ENCODE data around the gene MTF2.

Gene MTF2

DNA sequence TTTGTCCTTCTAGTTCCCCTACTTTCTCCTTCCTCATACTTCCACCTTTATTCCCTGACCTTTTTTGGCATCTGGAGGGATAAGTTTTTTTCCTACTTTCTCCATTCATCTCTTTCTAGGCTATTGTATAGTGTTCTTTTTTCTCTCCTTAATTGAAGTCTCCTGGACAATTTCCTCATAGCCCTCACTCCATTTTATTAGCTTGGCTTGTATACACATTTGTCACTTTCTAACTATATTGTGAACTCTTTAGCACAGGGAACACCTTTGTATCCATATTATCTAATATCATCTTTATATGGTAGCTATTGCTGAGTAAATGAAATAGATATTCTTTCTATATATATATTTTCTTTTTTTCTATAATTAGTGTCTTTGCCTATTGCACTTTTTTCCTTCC is 53.6 kb downstream of the MTF2 start:
- TF ChIP-seq, protein P1, sequence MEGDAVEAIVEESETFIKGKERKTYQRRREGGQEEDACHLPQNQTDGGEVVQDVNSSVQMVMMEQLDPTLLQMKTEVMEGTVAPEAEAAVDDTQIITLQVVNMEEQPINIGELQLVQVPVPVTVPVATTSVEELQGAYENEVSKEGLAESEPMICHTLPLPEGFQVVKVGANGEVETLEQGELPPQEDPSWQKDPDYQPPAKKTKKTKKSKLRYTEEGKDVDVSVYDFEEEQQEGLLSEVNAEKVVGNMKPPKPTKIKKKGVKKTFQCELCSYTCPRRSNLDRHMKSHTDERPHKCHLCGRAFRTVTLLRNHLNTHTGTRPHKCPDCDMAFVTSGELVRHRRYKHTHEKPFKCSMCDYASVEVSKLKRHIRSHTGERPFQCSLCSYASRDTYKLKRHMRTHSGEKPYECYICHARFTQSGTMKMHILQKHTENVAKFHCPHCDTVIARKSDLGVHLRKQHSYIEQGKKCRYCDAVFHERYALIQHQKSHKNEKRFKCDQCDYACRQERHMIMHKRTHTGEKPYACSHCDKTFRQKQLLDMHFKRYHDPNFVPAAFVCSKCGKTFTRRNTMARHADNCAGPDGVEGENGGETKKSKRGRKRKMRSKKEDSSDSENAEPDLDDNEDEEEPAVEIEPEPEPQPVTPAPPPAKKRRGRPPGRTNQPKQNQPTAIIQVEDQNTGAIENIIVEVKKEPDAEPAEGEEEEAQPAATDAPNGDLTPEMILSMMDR (IDR thresholded peaks at IDR 0.05; ENCODE audit: low read length, missing control alignments): no peak
- no peak for DNase-seq (ENCODE audit: low read depth)
- no peak overlapping the region for H3K4me3 ChIP-seq (replicated peaks; ENCODE audit: low read depth, low read length)

DNA sequence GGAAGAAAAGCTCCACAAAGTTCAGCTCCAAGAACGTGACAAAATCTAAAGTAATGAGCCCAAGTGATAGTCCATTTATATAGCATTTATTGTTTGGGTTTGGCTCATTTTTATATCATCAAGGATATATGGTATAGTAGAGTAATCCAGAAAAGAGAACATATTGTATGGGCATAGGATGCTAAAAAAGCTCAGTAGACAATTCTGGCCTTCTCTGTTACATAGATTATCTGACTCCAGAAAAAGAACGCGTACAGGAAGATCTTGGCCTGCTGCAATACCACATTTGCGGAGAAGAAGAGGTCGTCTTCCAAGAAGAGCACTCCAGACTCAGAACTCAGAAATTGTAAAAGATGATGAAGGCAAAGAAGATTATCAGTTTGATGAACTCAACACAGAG is 57.4 kb downstream of the MTF2 start:
- TF ChIP-seq, protein P1 (IDR thresholded peaks at IDR 0.05; ENCODE audit: low read length, missing control alignments): no peak
- no peak for DNase-seq (ENCODE audit: low read depth)
- no peak overlapping the region for H3K4me3 ChIP-seq (replicated peaks; ENCODE audit: low read depth, low read length)

DNA sequence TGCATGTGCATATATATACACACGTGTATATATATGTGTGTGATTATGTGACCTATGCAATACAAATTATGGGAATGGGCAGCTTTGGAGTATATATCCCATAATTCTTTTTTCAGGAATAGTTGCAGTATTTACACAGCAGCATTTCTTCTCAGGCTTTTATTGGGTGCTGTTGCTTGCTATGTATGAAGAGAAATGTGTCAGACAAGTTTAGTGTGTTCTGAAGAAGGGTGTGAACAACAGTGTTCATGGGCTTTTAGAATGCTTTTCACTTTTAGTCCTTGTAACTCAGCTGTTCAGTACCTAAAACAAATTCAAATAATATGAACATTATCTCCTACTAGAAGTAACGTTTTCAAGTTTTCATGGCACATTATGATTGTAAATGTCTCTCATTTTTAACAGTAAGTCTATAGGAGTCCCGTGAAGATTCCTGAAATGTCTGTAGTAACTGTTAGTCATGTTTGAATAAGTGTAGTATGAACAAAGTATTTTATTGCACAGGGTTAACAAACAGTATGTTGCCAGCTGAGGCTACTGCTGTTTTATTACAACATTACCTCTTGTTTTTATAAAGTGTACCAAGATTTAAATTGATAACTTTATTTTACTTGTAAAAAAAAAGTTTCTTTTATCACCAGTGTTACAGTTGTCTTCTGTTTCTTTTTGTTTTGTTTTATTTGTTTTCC is 58.7 kb downstream of the MTF2 start:
- TF ChIP-seq, protein P1 (IDR thresholded peaks at IDR 0.05; ENCODE audit: low read length, missing control alignments): no peak
- no peak overlapping the region for H3K4me3 ChIP-seq (replicated peaks; ENCODE audit: low read depth, low read length)
- DNase-seq (ENCODE audit: low read depth): no peak

DNA sequence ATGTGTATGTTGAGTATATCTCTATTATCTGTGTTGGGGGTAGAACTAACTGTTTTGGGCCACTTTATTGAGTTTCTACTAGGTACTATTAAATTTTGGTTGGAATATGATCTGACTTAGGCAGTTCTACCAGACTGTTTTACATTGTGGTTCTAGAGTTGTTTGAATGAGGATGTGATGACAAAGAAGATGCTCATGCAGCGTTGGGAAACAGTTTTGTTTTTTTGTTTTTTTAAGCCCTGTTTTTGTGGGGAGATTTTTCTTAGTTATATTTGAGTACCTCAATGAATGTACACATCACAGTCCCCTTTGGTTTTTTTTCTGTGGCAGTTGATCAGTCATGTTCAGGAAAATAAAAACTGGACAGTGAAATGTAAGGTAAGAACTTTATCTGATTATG is 61.0 kb downstream of the MTF2 start:
- peak; percentile 13 for DNase-seq (ENCODE audit: low read depth)
- TF ChIP-seq, protein P1 (IDR thresholded peaks at IDR 0.05; ENCODE audit: low read length, missing control alignments): no peak
- H3K4me3 ChIP-seq (replicated peaks; ENCODE audit: low read depth, low read length): no peak overlapping the region

DNA sequence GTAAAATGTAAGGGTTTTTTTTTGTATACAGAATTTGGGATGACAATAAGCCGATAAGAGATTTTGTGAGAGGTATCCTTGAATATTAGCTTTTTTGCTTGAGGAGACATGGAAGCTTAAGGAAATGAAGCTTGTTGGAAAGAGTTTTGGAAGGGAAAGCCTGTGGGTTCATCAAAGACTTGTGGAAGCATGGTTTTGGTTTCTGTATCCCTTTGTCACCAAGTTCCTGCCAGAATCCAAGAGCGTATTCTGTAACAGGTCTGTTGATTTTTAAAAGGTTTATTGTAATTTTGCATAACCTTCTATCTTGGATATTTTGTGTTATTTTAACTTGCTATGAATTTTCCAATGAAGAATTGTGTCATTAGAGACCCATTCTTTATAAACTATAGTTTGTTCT is 63.1 kb downstream of the MTF2 start:
- H3K4me3 ChIP-seq (replicated peaks; ENCODE audit: low read depth, low read length): no peak overlapping the region
- TF ChIP-seq, protein P1 (IDR thresholded peaks at IDR 0.05; ENCODE audit: low read length, missing control alignments): no peak
- DNase-seq (ENCODE audit: low read depth): no peak

DNA sequence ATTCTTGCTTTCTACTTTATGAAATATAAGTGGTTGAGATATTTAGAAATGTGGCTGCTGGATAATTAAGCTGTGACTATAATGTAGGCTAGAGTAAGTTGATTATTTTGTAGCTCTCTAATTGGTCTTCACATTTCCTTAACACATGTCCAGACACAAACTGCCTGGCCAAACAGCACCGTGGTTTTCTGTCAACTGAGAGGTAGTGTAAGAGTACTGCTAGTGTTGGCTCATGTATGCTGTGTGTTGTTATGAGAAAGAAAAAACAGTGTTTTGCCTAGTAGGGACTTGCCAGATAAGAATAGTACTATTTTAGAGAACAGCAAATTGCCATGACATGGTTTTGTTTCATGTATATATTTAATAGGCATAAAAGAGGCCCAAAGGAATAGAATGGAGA is 64.1 kb downstream of the MTF2 start:
- DNase-seq (ENCODE audit: low read depth): no peak
- TF ChIP-seq, protein P1 (IDR thresholded peaks at IDR 0.05; ENCODE audit: low read length, missing control alignments): no peak
- H3K4me3 ChIP-seq (replicated peaks; ENCODE audit: low read depth, low read length): no peak overlapping the region

DNA sequence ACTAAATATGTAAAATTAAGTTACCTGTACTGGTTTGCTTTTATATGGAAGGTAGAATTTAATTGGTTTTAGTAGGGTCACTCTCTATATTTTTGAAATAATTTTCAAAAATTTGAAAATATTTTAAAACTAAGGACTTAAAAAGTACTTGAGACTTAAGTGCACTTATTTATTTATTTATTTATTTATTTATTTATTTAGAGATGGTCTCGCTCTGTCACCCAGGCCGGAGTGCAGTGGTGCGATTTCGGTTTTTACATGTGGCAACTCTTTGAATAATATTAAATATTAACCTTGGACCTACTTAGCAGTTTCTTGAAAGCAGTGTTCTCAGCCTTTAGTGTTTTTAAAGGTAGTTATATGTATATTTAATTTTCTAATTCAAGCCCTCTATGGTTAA is 64.7 kb downstream of the MTF2 start:
- TF ChIP-seq, protein P1 (IDR thresholded peaks at IDR 0.05; ENCODE audit: low read length, missing control alignments): no peak

More for the DNA sequence above, 64.7 kb downstream of the MTF2 start:
- DNase-seq (ENCODE audit: low read depth): no peak
- no peak overlapping the region for H3K4me3 ChIP-seq (replicated peaks; ENCODE audit: low read depth, low read length)
